ENCODE results near the gene DZIP1. TPM values are rescaled to one million over a fixed set of nuclear protein-coding genes. Genes with fewer than 3 reads are reported as not detected.

The DZIP1 gene
- total and polyA plus RNA-seq, 2 of the 13 experiments (the other 11 are each of a cell fraction or from before 2014, with no cell fraction given) = 11.0 to 36.7 TPM

GRCh38 chr13:95643936-95644598 is 439 bp downstream of the DZIP1 start (continued):
- peak; percentile 45; the same call in 1 of the 2 replicates for TF ChIP-seq HOXA3 (CRISPR knock-in tag; IDR thresholded peaks at IDR 0.05)
- no peak for TF ChIP-seq SIX1 (CRISPR knock-in tag; IDR thresholded peaks at IDR 0.05; ENCODE audit: borderline replicate concordance)
- 0 out of 2 replicates have a peak, but pooled peaks have one; percentile 7 for TF ChIP-seq SALL1 (CRISPR knock-in tag; IDR thresholded peaks at IDR 0.05)
- TF ChIP-seq POGK (CRISPR knock-in tag; conservative IDR thresholded peaks at IDR 0.05) = peak; percentile 65
- TF ChIP-seq ZNF343 (CRISPR knock-in tag; IDR thresholded peaks at IDR 0.05) = no peak
- TF ChIP-seq ZBTB43 (CRISPR knock-in tag; conservative IDR thresholded peaks at IDR 0.05) = no peak
- peak; percentile 60 for TF ChIP-seq MAX (IDR thresholded peaks at IDR 0.05)
- TF ChIP-seq MEIS1 (CRISPR knock-in tag; IDR thresholded peaks at IDR 0.05; ENCODE audit: borderline replicate concordance) = no peak
- TF ChIP-seq RFX1 (IDR thresholded peaks at IDR 0.05) = no peak
- no peak for TF ChIP-seq ZNF784 (CRISPR knock-in tag; IDR thresholded peaks at IDR 0.05; ENCODE audit: borderline replicate concordance)
- TF ChIP-seq ZNF446 (CRISPR knock-in tag; IDR thresholded peaks at IDR 0.05) = no peak
- TF ChIP-seq PHF5A (CRISPR knock-in tag; IDR thresholded peaks at IDR 0.05; ENCODE audit: low read depth, unreplicated experiment) = no peak
- TF ChIP-seq MIER3 (CRISPR knock-in tag; IDR thresholded peaks at IDR 0.05; ENCODE audit: borderline replicate concordance) = no peak
- TF ChIP-seq E2F5 (CRISPR knock-in tag; conservative IDR thresholded peaks at IDR 0.05) = no peak
- TF ChIP-seq ZNF235 (CRISPR knock-in tag; IDR thresholded peaks at IDR 0.05; ENCODE audit: borderline replicate concordance) = no peak
- no peak for TF ChIP-seq CERS6 (CRISPR knock-in tag; IDR thresholded peaks at IDR 0.05)
- no peak for TF ChIP-seq XBP1 (CRISPR knock-in tag; IDR thresholded peaks at IDR 0.05)
- TF ChIP-seq ZNF724P (CRISPR knock-in tag; IDR thresholded peaks at IDR 0.05; ENCODE audit: borderline replicate concordance) = no peak
- TF ChIP-seq ZBTB4 (CRISPR knock-in tag; IDR thresholded peaks at IDR 0.05; ENCODE audit: borderline replicate concordance) = no peak
- TF ChIP-seq ZNF619 (CRISPR knock-in tag; IDR thresholded peaks at IDR 0.05) = no peak
- no peak for TF ChIP-seq MIXL1 (CRISPR knock-in tag; IDR thresholded peaks at IDR 0.05)

Measured in HepG2 (cell line).